Stimulated activated CD8-positive, alpha-beta memory T cell treated with anti-CD3 and anti-CD28 coated beads, Interleukin-7, amount 100 ng/mL, for 24 hours (primary cell): Measurements from ENCODE around the gene NCAPD3.

Source experiments
- DNase-seq: peaks from one replicate; pipeline ENCODE4 v3.0.0-alpha.2; 2020; ENCODE audit warnings: low read depth

Gene NCAPD3

GRCh38 chr11:134252346-134253187 is 28.8 kb upstream of the NCAPD3 start:
- DNase-seq = no peak

- DNase-seq = no peak
Observed at GRCh38 chr11:134250675-134251074, 26.9 kb upstream of the NCAPD3 start.

GRCh38 chr11:134250246-134250645 is 26.5 kb upstream of the NCAPD3 start:
- no peak for DNase-seq

- DNase-seq = no peak
Observed at GRCh38 chr11:134248910-134249480, 25.2 kb upstream of the NCAPD3 start.

GRCh38 chr11:134246678-134247077 is 22.9 kb upstream of the NCAPD3 start:
- DNase-seq = no peak

- DNase-seq = no peak
Observed at GRCh38 chr11:134246100-134246499, 22.3 kb upstream of the NCAPD3 start.

GRCh38 chr11:134245434-134245833 is 21.7 kb upstream of the NCAPD3 start:
- no peak for DNase-seq

- no peak for DNase-seq
Observed at GRCh38 chr11:134244593-134244992, 20.8 kb upstream of the NCAPD3 start.

GRCh38 chr11:134243913-134244312 is 20.1 kb upstream of the NCAPD3 start:
- no peak for DNase-seq

GRCh38 chr11:134242376-134242775 is 18.6 kb upstream of the NCAPD3 start:
- DNase-seq = no peak

- no peak for DNase-seq
Observed at GRCh38 chr11:134240592-134240991, 16.8 kb upstream of the NCAPD3 start.

GRCh38 chr11:134238956-134239355 is 15.2 kb upstream of the NCAPD3 start:
- no peak for DNase-seq

GRCh38 chr11:134237557-134237922 is 13.8 kb upstream of the NCAPD3 start:
- DNase-seq = no peak

- DNase-seq = no peak
Observed at GRCh38 chr11:134236834-134237556, 13.2 kb upstream of the NCAPD3 start.

- no peak for DNase-seq
Observed at GRCh38 chr11:134235399-134235798, 11.6 kb upstream of the NCAPD3 start.

- DNase-seq = no peak
Observed at GRCh38 chr11:134233729-134234179, 10.0 kb upstream of the NCAPD3 start.

GRCh38 chr11:134231958-134232659 is 8.3 kb upstream of the NCAPD3 start:
- DNase-seq = no peak

GRCh38 chr11:134230339-134230738 is 6.6 kb upstream of the NCAPD3 start:
- no peak for DNase-seq

- DNase-seq = no peak
Observed at GRCh38 chr11:134229126-134229790, 5.5 kb upstream of the NCAPD3 start.

- no peak for DNase-seq
Observed at GRCh38 chr11:134228625-134229024, 4.9 kb upstream of the NCAPD3 start.

GRCh38 chr11:134226806-134227325 is 3.1 kb upstream of the NCAPD3 start:
- DNase-seq = no peak
